Duodenal mucosa (tissue), 2 donors: Measurements from ENCODE around the gene TNS1.
"Not testable (repeated sequence)": the region's sequence is repeated elsewhere in the genome, so short reads cannot be mapped to it uniquely, and the experiment has no call there.

Source experiments
- H3K27ac ChIP-seq: one replicate; pipeline ENCODE4 v1.7.0; 2013; ENCODE audit warnings: low read depth, low read length
- H3K27me3 ChIP-seq, 2 donors: one replicate each; pipeline ENCODE4 v1.7.0; 2013; ENCODE audit warnings: low read length in 2 of 2, control low read depth in 1 of 2; ENCODE audit not compliant: insufficient read depth in 2 of 2, control insufficient read depth in 1 of 2
- H3K36me3 ChIP-seq, 2 donors: one replicate each; pipeline ENCODE4 v1.7.0; 2013; ENCODE audit warnings: low read length in 2 of 2, control low read depth in 1 of 2; ENCODE audit not compliant: insufficient read depth in 2 of 2, control insufficient read depth in 1 of 2
- H3K4me1 ChIP-seq, 2 donors: one replicate each; pipeline ENCODE4 v1.7.0; 2013; ENCODE audit warnings: low read length in 2 of 2, control low read depth in 1 of 2; ENCODE audit not compliant: insufficient read depth in 2 of 2, control insufficient read depth in 1 of 2
- H3K4me3 ChIP-seq, 2 donors: one replicate each; pipeline ENCODE4 v1.7.0; 2013; ENCODE audit warnings: low read length in 2 of 2, low read depth in 1 of 2
- H3K9ac ChIP-seq, 2 donors: one replicate each; pipeline ENCODE4 v1.7.0; 2013; ENCODE audit warnings: low read length in 2 of 2, low read depth in 1 of 2
- H3K9me3 ChIP-seq, 2 donors: one replicate each; pipeline ENCODE4 v1.7.0; 2013; ENCODE audit warnings: low read length in 2 of 2, control low read depth in 1 of 2; ENCODE audit not compliant: control insufficient read depth in 1 of 2

Gene TNS1

DNA sequence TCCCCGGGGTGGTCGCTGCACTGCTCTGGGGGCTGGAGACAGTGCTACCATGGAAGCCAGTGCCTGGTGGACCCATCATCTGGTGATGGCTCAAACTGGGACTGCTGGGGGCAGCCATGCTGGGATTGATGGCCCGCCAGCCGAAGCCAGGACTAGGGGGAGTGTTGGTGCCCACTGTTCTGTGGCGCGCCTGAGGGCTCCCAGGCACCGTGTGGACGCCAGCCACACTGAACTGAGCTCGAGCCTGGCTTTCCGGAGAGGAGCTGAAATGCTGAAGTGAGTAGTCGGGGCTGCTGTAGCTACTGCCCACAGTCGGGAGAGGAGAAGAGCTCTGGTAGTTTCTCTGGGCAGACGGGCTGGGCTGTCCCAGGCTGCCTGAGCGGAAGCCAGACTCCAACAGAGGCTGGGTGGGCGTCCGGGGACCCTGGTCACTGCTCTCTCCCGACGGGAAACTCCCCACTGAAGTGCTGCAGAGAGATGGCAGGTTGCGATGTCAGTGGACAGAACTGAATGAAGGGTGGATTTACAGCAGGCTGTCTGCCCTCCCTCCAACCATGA is 184.4 kb downstream of the TNS1 start:
- no peak overlapping the region for H3K4me3 ChIP-seq
- H3K4me1 ChIP-seq: peaks cover 7 to 13% of the 10 kb centered on the region in 2 donors
- H3K27me3 ChIP-seq: no peaks in the 10 kb centered on the region
- no peaks in the 10 kb centered on the region for H3K9me3 ChIP-seq
- peaks cover 4 to 8% of the 10 kb centered on the region in 2 donors for H3K36me3 ChIP-seq
- H3K27ac ChIP-seq: no peak overlapping the region
- H3K9ac ChIP-seq: no peak overlapping the region

DNA sequence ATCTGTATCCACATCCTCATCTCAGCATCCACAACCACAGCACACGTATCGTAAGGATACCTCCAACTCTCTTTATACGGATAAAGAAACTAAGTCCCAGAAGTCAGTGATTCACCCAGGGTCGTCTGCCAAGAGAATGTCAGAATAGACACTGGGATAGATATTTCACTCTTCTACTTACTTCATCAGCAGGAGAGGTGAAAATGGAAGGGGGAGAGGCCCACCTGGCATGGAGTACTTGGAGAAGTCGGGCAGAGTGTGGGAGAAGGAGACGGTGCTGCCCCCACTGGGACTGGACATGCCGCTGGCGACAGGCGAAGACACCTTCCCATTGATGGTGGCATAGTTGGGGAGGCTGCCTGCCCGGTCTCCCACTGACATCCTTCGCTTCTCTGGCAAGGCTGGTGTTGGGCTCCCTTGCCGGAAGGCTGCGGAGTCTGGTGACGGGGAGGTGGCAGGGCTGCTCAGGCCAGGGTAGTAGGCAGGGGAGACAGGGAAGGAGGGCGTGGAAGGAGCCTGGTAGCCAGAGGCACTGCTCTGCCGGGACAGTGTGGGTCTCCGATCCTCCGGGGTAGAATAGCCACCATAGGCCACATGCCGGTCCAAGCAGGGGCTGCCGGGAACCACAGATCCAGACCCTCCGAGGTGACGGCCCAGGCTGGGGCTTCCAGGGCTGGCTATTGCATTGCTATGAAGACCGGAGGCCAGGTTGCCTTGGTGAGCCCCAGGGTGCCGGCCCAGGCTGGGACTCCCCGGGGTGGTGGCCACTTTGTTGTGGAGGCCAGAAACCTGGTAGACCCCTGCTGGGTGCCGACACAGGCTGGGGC is 185.1 kb downstream of the TNS1 start:
- H3K9me3 ChIP-seq: no peaks in the 10 kb centered on the region
- H3K36me3 ChIP-seq: peaks cover 4 to 8% of the 10 kb centered on the region in 2 donors
- no peak overlapping the region for H3K9ac ChIP-seq
- H3K27me3 ChIP-seq: no peaks in the 10 kb centered on the region
- H3K4me3 ChIP-seq: no peak overlapping the region
- no peak overlapping the region for H3K27ac ChIP-seq
- peaks cover 7 to 13% of the 10 kb centered on the region in 2 donors for H3K4me1 ChIP-seq

DNA sequence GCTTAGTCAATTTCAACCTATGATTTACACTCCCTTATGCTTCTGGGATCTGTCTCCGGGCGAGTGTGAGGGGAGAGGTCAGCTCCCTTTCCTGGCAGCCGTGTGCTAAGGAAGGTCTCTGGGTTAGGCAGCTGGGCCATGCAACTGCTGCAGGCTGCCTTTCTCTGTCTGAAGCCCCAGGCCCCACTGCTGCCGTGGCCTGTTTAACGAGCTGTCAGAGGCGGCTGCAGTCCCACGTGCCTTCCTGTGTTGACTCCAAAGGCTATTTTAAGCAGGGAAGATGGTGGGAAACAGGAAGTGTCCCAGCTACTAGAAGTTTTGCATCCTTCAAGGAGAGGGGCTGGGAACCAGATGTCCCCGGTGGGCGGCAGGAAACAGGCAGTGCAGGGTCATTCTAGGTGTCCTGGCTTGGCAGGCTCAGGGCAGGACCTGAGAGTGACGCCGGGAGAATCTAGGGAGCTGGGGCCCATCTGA is 186.4 kb downstream of the TNS1 start:
- Histone ChIP-seq H3K36me3 (peaks cover 4 to 12% of the 10 kb centered on the region in 2 donors), H3K9me3 (no peaks in the 10 kb centered on the region), H3K27me3 (no peaks in the 10 kb centered on the region), H3K27ac (no peak overlapping the region), H3K4me1 (peaks cover 7 to 13% of the 10 kb centered on the region in 2 donors), H3K4me3 (no peak overlapping the region), H3K9ac (no peak overlapping the region)

DNA sequence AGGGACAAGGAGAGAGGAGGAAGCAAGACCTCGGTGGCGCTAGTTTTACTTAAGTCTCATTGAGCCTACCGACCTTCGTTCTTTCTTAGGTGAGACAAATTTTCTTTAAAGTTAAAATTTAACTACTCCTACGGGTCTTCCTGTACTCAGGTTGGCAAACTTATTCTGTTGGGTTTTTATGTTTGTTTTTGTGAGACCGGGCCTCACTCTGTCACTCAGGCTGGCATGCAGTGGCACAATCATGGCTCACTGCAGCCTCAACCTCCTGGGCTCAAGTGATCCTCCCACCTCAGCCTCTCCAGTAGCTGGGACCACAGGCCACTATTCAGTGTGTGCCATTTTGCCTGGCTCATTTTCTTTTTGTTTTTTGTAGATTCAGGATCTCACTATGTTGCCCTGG is 189.0 kb downstream of the TNS1 start:
- no peak overlapping the region for H3K27ac ChIP-seq
- H3K36me3 ChIP-seq: peaks cover 4 to 18% of the 10 kb centered on the region in 2 donors
- peaks cover 6 to 7% of the 10 kb centered on the region in 2 donors for H3K4me1 ChIP-seq
- H3K9ac ChIP-seq: no peak overlapping the region
- H3K27me3 ChIP-seq: no peaks in the 10 kb centered on the region
- no peak overlapping the region for H3K4me3 ChIP-seq
- H3K9me3 ChIP-seq: no peaks in the 10 kb centered on the region

GRCh38 chr2:217812170-217812569 is 190.6 kb downstream of the TNS1 start:
- H3K4me3 ChIP-seq: no peak overlapping the region
- no peaks in the 10 kb centered on the region for H3K9me3 ChIP-seq
- no peak overlapping the region for H3K9ac ChIP-seq
- H3K36me3 ChIP-seq: peaks cover 0 to 21% of the 10 kb centered on the region in 2 donors
- no peaks in the 10 kb centered on the region for H3K27me3 ChIP-seq
- H3K27ac ChIP-seq: no peak overlapping the region
- H3K4me1 ChIP-seq: peaks cover 6 to 7% of the 10 kb centered on the region in 2 donors

DNA sequence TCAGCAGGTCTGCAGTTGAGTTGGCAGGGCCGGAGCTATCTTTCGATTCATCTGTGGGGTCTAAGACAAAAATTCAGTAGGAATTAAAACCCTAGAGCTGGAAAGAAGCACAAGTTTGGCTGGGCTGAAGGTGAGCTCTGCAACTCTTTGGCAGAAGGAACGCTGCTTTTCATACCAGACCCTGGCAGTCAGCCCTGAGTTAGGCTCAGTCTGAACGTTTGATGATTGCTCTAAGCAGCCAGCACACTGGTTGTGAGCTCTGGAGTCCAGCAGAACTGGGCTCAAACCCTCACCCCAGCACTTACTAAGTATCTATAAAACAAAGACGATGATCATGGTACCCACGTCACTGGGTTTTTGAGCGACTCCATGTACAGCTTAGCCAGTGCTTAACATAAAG is 192.5 kb downstream of the TNS1 start:
- no peaks in the 10 kb centered on the region for H3K27me3 ChIP-seq
- peaks cover 0 to 3% of the 10 kb centered on the region in 2 donors for H3K4me1 ChIP-seq
- peaks cover 0 to 23% of the 10 kb centered on the region in 2 donors for H3K36me3 ChIP-seq
- H3K9me3 ChIP-seq: no peaks in the 10 kb centered on the region
- no peak overlapping the region for H3K4me3 ChIP-seq
- no peak overlapping the region for H3K27ac ChIP-seq
- H3K9ac ChIP-seq: no peak overlapping the region

- H3K27ac ChIP-seq: no peak overlapping the region
- peaks cover 0 to 4% of the 10 kb centered on the region in 2 donors for H3K4me1 ChIP-seq
Measured at GRCh38 chr2:217809736-217810135, 193.1 kb downstream of the TNS1 start.

GRCh38 chr2:217808967-217809366 is 193.8 kb downstream of the TNS1 start:
- not testable (repeated sequence) for H3K4me1 ChIP-seq, H3K9ac ChIP-seq, H3K27ac ChIP-seq, H3K9me3 ChIP-seq, H3K27me3 ChIP-seq, H3K4me3 ChIP-seq
- peaks cover 0 to 23% of the 10 kb centered on the region in 2 donors for H3K36me3 ChIP-seq

More at GRCh38 chr2:217809736-217810135, 193.1 kb downstream of the TNS1 start:
- Histone ChIP-seq H3K4me3 (no peak overlapping the region), H3K36me3 (peaks cover 0 to 23% of the 10 kb centered on the region in 2 donors), H3K9ac (no peak overlapping the region), H3K9me3 (no peaks in the 10 kb centered on the region), H3K27me3 (no peaks in the 10 kb centered on the region)

- H3K27ac ChIP-seq: no peak overlapping the region
- H3K27me3 ChIP-seq: no peaks in the 10 kb centered on the region
- H3K4me1 ChIP-seq: peaks cover 0 to 7% of the 10 kb centered on the region in 2 donors
- H3K9me3 ChIP-seq: no peaks in the 10 kb centered on the region
- H3K9ac ChIP-seq: no peak overlapping the region
- peaks cover 0 to 23% of the 10 kb centered on the region in 2 donors for H3K36me3 ChIP-seq
- H3K4me3 ChIP-seq: no peak overlapping the region
Measured at GRCh38 chr2:217808326-217808725, 194.5 kb downstream of the TNS1 start.

DNA sequence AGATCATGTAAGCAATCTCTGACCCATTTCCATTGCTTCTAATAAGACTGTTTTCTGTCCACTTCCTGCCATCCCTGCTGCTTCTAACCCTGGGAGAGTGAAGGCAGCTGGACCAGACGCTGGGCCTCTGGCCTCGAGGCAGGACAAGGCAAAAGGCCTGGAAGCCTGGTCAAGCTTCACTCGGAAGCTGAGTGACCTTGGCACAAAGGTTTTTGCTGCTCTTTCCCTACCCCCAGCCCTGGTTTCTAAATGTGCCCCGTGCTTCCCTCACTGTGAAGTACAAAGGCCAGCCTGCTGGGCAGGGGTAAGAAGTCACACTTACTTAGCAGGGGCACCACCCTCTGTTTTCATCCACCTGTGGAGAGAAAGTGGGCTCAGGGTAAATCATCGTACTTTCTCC is 195.0 kb downstream of the TNS1 start:
- Histone ChIP-seq H3K9ac (no peak overlapping the region), H3K9me3 (no peaks in the 10 kb centered on the region), H3K4me3 (no peak overlapping the region), H3K4me1 (peaks cover 0 to 7% of the 10 kb centered on the region in 2 donors), H3K36me3 (peaks cover 0 to 23% of the 10 kb centered on the region in 2 donors), H3K27ac (no peak overlapping the region), H3K27me3 (no peaks in the 10 kb centered on the region)
